NOMO-1 (cell line): ENCODE measurements around the gene HUWE1.
A peak's percentile ranks its signal among the peaks of the same experiment; 100 is the strongest.
"Not testable (repeated sequence)": the region's sequence is repeated elsewhere in the genome, so short reads cannot be mapped to it uniquely, and the experiment has no call there.

Source experiments
- DNase-seq, 2 experiments: peaks; one replicate each; lab custom pipeline; 2025; ENCODE audit not compliant: unreplicated experiment in 2 of 2; lab: John Stamatoyannopoulos, UW

The HUWE1 gene, protein sequence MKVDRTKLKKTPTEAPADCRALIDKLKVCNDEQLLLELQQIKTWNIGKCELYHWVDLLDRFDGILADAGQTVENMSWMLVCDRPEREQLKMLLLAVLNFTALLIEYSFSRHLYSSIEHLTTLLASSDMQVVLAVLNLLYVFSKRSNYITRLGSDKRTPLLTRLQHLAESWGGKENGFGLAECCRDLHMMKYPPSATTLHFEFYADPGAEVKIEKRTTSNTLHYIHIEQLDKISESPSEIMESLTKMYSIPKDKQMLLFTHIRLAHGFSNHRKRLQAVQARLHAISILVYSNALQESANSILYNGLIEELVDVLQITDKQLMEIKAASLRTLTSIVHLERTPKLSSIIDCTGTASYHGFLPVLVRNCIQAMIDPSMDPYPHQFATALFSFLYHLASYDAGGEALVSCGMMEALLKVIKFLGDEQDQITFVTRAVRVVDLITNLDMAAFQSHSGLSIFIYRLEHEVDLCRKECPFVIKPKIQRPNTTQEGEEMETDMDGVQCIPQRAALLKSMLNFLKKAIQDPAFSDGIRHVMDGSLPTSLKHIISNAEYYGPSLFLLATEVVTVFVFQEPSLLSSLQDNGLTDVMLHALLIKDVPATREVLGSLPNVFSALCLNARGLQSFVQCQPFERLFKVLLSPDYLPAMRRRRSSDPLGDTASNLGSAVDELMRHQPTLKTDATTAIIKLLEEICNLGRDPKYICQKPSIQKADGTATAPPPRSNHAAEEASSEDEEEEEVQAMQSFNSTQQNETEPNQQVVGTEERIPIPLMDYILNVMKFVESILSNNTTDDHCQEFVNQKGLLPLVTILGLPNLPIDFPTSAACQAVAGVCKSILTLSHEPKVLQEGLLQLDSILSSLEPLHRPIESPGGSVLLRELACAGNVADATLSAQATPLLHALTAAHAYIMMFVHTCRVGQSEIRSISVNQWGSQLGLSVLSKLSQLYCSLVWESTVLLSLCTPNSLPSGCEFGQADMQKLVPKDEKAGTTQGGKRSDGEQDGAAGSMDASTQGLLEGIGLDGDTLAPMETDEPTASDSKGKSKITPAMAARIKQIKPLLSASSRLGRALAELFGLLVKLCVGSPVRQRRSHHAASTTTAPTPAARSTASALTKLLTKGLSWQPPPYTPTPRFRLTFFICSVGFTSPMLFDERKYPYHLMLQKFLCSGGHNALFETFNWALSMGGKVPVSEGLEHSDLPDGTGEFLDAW (N-terminal part only)

GRCh38 chrX:53686151-53686885, at the start of gene HUWE1:
TSS of gene HUWE1 (minus strand) at chrX:53686719. CDS start at chrX:53654107, 32,612 bp downstream.
- peak; percentile 38 to 61 for DNase-seq

- DNase-seq, result no peak
Observed at GRCh38 chrX:53732797-53733196, 46.3 kb upstream of the HUWE1 start.

GRCh38 chrX:53729751-53730150, 43.2 kb upstream of the HUWE1 start:
- DNase-seq, result no peak

DNA sequence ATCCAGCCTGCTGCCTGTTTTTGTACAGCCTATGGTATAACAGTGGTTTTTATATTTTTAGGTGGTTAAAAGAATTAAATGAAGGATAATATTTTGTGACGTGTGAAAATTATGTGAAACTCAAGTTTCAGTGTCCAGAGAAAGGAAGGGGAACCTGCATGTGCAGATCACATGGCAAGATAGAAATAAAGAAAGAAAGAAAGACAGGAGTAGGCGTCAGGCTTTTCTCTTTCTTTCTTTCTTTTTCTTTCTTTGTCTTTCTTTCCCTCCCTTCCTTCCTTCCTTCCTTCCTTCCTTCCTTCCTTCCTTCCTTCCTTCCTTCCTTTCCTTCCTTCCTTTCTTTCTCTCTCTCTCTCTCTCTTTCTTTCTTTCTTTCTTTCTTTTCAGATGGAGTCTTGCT, 42.0 kb upstream of the HUWE1 start:
- DNase-seq, result no peak

DNA sequence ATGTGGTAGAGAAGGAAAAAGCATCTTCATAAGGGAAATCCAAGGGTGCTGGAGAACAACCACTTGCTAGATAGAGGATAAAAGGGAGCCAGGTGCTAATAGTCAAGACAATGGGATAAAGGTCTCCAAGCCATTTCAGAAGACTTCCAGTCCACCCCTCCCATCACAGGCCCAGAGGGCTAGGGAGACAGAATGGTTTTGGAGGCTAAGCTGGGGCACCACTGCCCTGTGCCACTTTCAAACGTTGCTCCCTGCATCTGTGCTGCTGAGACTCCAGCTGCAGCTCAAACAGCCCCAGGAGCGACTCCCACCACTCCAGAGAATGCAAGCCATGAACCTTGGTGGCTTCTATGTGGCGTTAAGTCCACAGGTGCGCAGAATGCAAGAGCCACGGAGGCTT, 38.4 kb upstream of the HUWE1 start:
- no peak for DNase-seq

- DNase-seq, result no peak
Observed at GRCh38 chrX:53723381-53723780, 36.9 kb upstream of the HUWE1 start.

DNA sequence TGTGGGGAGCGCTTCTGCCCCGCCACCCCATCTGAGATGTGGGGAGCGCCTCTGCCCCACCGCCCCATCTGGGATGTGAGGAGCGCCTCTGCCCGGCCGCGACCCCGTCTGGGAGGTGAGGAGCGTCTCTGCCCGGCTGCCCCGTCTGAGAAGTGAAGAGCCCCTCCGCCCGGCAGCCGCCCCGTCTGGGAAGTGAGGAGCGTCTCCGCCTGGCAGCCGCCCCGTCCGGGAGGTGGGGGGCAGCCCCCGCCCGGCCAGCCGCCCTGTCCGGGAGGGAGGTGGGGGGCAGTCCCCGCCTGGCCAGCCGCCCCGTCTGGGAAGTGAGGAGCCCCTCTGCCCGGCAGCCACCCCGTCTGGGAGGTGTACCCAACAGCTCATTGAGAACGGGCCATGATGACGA, 35.1 kb upstream of the HUWE1 start:
- DNase-seq, result not testable (repeated sequence)

GRCh38 chrX:53719666-53720065, 33.1 kb upstream of the HUWE1 start:
- not testable (repeated sequence) for DNase-seq

DNA sequence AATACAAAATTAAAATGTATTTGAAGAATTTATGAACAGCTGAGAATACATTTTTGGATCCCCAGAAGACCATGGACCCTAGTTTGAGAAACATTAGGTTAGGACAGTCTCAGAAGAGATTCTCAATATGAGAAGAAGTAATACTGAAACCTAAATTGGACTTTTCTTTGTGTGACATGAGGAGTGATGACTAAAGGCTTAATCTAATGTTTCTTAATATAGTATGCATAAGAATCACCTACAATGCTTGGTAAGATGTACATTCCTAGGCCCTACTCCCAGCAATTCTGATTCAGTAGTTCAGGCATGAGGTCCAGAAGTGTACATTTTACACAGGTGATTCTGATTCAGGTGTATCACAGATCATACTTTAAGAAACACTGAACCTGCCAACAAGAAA, 31.6 kb upstream of the HUWE1 start:
- DNase-seq, result no peak

GRCh38 chrX:53717205-53717604, 30.7 kb upstream of the HUWE1 start:
- no peak for DNase-seq

DNA sequence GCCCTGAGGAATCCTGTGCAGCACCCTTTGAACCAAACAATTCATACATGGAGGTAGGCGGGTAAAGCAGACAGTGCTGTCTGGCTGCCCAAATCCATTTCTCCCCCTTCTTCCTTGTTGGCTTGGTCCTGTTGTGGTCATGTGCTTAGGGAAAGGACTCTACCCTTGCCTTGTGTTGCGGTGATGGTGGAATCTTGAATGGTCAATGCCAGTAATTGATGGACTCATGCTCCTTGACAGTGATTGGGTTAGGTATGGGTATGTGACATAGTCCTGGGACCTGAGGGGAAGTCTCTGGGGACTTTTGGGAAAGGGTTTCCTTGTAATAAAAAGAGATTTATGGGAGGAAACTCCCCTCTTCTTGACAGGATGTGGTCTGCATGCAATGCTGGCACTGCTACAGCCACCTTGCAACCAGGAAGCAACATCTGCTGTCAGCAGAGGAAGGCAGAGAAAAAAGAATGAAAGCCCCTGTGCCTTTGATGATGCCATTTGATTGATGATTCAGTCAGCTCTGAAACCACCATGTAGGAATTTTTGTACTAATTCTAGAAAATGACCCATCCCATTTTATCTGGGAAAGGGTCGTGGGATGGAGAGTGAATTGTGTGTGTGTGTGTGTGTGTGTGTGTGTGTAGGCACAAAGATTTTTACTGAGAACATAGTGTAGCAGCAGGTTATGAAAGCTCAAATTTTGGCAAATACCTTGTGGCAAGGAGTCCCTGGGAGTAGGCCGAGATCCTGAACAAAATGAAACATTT, 30.0 kb upstream of the HUWE1 start:
- peak; percentile 13 to 32 for DNase-seq

DNA sequence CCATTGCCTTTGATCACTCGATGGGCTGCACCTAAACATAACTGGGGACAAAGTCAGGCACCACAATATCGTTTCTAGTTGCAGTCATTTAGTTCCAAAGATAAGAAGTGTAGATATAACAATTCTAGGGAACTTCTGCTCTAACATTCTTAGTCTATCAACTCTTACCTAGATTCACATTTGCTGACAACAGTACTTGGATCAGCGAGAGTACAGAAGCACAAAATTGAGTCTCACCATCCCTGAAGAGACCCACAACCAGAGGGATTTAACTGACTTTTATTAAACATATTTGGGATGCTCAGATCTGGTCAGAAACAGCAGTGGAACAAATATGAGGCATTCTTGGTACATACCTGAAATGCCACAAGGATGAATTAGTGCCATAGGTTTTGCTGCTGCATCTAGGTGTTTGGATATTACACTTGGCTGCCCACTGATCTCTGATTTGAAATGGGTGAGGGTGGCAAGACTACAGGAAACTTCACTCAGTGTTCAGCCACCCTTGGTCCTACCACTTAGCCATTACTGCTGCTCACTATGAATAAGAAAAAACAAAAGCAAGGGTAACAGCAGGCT, 28.9 kb upstream of the HUWE1 start:
- DNase-seq, result no peak

DNA sequence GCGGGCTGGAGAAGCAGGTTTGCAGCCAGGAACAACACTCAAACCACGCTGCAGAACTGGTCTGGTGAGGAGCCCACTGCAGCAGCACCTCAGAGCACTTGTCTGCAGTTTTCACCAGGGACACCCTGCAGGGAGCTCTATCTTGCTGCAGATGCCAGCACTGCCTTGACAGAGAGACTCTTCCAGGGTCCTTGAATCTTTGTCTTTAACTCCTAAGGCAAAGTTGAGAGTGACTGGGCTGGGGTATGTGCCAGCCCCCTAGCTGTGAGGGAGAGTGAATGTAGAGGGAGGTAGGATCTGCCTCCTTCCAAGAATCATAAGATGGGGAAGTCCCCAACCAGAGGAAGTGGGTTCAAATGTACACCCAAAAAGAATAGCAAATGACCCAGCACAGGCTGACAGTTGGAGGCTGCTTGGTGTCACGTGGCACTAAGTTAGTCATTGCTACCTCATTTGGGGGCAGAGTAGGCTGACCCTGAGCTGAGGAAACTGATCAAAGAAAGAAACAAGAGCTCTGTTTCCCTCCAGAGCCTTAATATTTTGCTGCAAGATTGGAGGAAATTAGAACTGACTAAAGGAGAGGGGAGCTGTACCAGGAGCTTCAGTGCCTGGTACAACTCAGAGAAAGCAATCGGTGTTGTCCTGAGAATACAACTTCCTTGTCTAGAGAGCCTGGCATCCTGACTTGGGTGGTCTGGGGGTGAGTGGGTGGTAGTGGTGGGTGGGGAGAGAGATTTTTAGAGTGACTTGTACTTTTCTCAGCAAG, 28.2 kb upstream of the HUWE1 start:
- DNase-seq, result peak; percentile 52 to 65

GRCh38 chrX:53713987-53714579, 27.6 kb upstream of the HUWE1 start:
- peak in 1 of 2 experiments; percentile 13 for DNase-seq

GRCh38 chrX:53711436-53711835, 24.9 kb upstream of the HUWE1 start:
- no peak for DNase-seq

- no peak for DNase-seq
Observed at GRCh38 chrX:53704854-53705253, 18.3 kb upstream of the HUWE1 start.

DNA sequence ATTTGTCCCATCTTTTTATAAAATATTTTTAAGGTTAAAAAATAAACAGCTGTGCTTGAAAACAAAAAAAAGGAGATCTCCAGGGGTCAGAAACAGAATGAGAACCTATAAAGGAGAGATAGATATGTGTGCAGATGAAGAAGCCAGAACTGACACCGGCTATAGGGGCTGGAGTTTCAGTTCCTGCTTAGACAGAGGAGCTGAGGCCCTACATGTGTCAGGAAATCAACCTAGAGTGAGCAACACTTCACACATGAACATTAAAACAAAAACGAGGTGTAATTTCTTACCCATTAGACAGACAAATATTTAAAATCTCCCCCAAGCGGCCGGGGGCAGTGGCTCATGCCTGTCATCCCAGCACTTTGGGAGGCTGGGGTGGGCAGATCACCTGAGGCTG, 17.8 kb upstream of the HUWE1 start:
- DNase-seq, result peak in 1 of 2 experiments; percentile 43

DNA sequence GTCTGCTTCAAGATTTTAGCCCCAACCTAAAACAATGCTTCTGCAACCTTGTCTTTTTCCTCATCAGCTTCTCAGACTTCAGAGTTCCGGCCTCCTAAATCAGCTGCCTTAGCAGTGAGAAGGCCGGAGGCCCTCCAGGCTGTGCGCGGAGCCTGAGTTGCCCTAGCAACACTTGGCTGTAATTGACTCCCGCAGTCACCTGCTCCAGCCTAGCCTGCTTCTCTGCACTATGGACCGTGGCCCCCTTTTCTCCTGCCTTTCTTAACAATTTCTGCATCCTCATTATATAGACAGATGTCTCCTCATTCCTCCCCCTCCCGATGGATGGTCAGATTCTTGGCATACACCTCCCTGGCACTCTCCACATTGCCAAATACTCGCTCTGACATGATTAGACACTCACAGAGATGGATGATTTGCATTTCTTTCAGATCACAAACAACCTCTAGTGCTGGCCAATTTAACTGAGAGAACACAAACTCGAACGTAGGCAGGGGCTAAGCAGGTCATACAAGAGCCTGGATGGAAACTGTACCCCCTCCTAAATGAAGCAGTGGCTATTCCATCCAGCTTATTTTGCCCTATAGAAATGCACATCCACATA, 9.5 kb upstream of the HUWE1 start:
- DNase-seq, result no peak
